Neural progenitor cell (in vitro differentiated cells): ENCODE data around the gene FAM89B.

Experiments
- EZH2 ChIP-seq: fragments of 200-600 bp; sonication (generic); IDR thresholded peaks from 2 replicates; pipeline ENCODE4 v1.6.1; 2017; ENCODE audit warnings: antibody characterized with exemption, mild to moderate bottlenecking, moderate library complexity
- EZH2phosphoT487 ChIP-seq: fragments of 200-600 bp; sonication (generic); IDR thresholded peaks from 2 replicates; pipeline ENCODE4 v1.6.1; 2017; ENCODE audit warnings: antibody characterized with exemption
- TF ChIP-seq, protein P1 (sequence below): fragments of 200-600 bp; sonication (generic); IDR thresholded peaks from 2 replicates; pipeline ENCODE4 v1.5.1; 2017; ENCODE audit warnings: antibody characterized with exemption, mild to moderate bottlenecking

GRCh38 chr11:65615229-65615949, 43.1 kb downstream of the FAM89B start, which contains the start of gene PCNX3:
- TF ChIP-seq, protein P1, sequence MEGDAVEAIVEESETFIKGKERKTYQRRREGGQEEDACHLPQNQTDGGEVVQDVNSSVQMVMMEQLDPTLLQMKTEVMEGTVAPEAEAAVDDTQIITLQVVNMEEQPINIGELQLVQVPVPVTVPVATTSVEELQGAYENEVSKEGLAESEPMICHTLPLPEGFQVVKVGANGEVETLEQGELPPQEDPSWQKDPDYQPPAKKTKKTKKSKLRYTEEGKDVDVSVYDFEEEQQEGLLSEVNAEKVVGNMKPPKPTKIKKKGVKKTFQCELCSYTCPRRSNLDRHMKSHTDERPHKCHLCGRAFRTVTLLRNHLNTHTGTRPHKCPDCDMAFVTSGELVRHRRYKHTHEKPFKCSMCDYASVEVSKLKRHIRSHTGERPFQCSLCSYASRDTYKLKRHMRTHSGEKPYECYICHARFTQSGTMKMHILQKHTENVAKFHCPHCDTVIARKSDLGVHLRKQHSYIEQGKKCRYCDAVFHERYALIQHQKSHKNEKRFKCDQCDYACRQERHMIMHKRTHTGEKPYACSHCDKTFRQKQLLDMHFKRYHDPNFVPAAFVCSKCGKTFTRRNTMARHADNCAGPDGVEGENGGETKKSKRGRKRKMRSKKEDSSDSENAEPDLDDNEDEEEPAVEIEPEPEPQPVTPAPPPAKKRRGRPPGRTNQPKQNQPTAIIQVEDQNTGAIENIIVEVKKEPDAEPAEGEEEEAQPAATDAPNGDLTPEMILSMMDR = no peak
- TF ChIP-seq EZH2phosphoT487 (no peak), EZH2 (no peak)
